Measurements from ENCODE around the gene MATCAP1.

Gene MATCAP1

GRCh38 chr16:67212766-67213165, 29.0 kb upstream of the MATCAP1 start:
- no peaks in the 10 kb centered on the region for H4K20me1 ChIP-seq (ENCODE audit: insufficient read depth)
- H3K27me3 ChIP-seq (ENCODE audit: insufficient read depth, low read depth) = no peaks in the 10 kb centered on the region
- no peak overlapping the region for H2AFZ ChIP-seq (ENCODE audit: low read depth)
- H3K36me3 ChIP-seq (ENCODE audit: insufficient read depth) = no peaks in the 10 kb centered on the region
- H3K27ac ChIP-seq = no peak overlapping the region
- no peaks in the 10 kb centered on the region for H3K4me1 ChIP-seq (ENCODE audit: low read depth, poor library complexity, severe bottlenecking)
- no peak overlapping the region for H3K9ac ChIP-seq
- H3K4me2 ChIP-seq = no peak overlapping the region
- no peak for TF ChIP-seq CTCF (conservative IDR thresholded peaks at IDR 0.05; ENCODE audit: low read depth, low read length)
- no peak overlapping the region for H3K4me3 ChIP-seq (IDR thresholded peaks at IDR 0.05; ENCODE audit: insufficient read depth, low read depth, low read length)
- H3K79me2 ChIP-seq (ENCODE audit: insufficient read depth, low read depth) = no peaks in the 10 kb centered on the region

- no peak overlapping the region for H3K9ac ChIP-seq
- H3K27ac ChIP-seq = no peak overlapping the region
- H3K27me3 ChIP-seq (ENCODE audit: insufficient read depth, low read depth) = no peaks in the 10 kb centered on the region
- no peaks in the 10 kb centered on the region for H4K20me1 ChIP-seq (ENCODE audit: insufficient read depth)
- H3K79me2 ChIP-seq (ENCODE audit: insufficient read depth, low read depth) = no peaks in the 10 kb centered on the region
- H3K36me3 ChIP-seq (ENCODE audit: insufficient read depth) = no peaks in the 10 kb centered on the region
- TF ChIP-seq CTCF (conservative IDR thresholded peaks at IDR 0.05; ENCODE audit: low read depth, low read length) = no peak
- no peaks in the 10 kb centered on the region for H3K4me1 ChIP-seq (ENCODE audit: low read depth, poor library complexity, severe bottlenecking)
- H2AFZ ChIP-seq (ENCODE audit: low read depth) = no peak overlapping the region
- H3K4me3 ChIP-seq (IDR thresholded peaks at IDR 0.05; ENCODE audit: insufficient read depth, low read depth, low read length) = no peak overlapping the region
- no peak overlapping the region for H3K4me2 ChIP-seq
Measured at GRCh38 chr16:67211674-67212073, 27.9 kb upstream of the MATCAP1 start.

- no peak overlapping the region for H3K9ac ChIP-seq
- no peaks in the 10 kb centered on the region for H3K27me3 ChIP-seq (ENCODE audit: insufficient read depth, low read depth)
- H3K36me3 ChIP-seq (ENCODE audit: insufficient read depth) = no peaks in the 10 kb centered on the region
- no peaks in the 10 kb centered on the region for H3K4me1 ChIP-seq (ENCODE audit: low read depth, poor library complexity, severe bottlenecking)
- H3K27ac ChIP-seq = no peak overlapping the region
- H3K4me3 ChIP-seq (IDR thresholded peaks at IDR 0.05; ENCODE audit: insufficient read depth, low read depth, low read length) = no peak overlapping the region
- no peak for TF ChIP-seq CTCF (conservative IDR thresholded peaks at IDR 0.05; ENCODE audit: low read depth, low read length)
- no peak overlapping the region for H3K4me2 ChIP-seq
- H2AFZ ChIP-seq (ENCODE audit: low read depth) = no peak overlapping the region
- no peaks in the 10 kb centered on the region for H3K79me2 ChIP-seq (ENCODE audit: insufficient read depth, low read depth)
- no peaks in the 10 kb centered on the region for H4K20me1 ChIP-seq (ENCODE audit: insufficient read depth)
Measured at GRCh38 chr16:67210069-67210937, 26.5 kb upstream of the MATCAP1 start.

GRCh38 chr16:67209565-67209964, 25.8 kb upstream of the MATCAP1 start:
- no peaks in the 10 kb centered on the region for H3K36me3 ChIP-seq (ENCODE audit: insufficient read depth)
- no peak overlapping the region for H3K27ac ChIP-seq
- no peak overlapping the region for H3K9ac ChIP-seq
- TF ChIP-seq CTCF (conservative IDR thresholded peaks at IDR 0.05; ENCODE audit: low read depth, low read length) = no peak
- H3K27me3 ChIP-seq (ENCODE audit: insufficient read depth, low read depth) = no peaks in the 10 kb centered on the region
- H3K4me3 ChIP-seq (IDR thresholded peaks at IDR 0.05; ENCODE audit: insufficient read depth, low read depth, low read length) = no peak overlapping the region
- H2AFZ ChIP-seq (ENCODE audit: low read depth) = no peak overlapping the region
- H3K4me2 ChIP-seq = no peak overlapping the region
- no peaks in the 10 kb centered on the region for H3K79me2 ChIP-seq (ENCODE audit: insufficient read depth, low read depth)
- no peaks in the 10 kb centered on the region for H4K20me1 ChIP-seq (ENCODE audit: insufficient read depth)
- H3K4me1 ChIP-seq (ENCODE audit: low read depth, poor library complexity, severe bottlenecking) = no peaks in the 10 kb centered on the region

Data from KMS-11 (cell line).